ENCODE measurements around the gene ZMYM2.

Gene ZMYM2

GRCh38 chr13:20125783-20126165 is 167.2 kb downstream of the ZMYM2 start:
- no peaks in the 10 kb centered on the region for H3K79me2 ChIP-seq (ENCODE audit: insufficient read depth, low read length)
- no peaks in the 10 kb centered on the region for H3K36me3 ChIP-seq (ENCODE audit: insufficient read depth, low read length)

GRCh38 chr13:20126541-20127261 is 168.2 kb downstream of the ZMYM2 start:
- no peak overlapping the region for H3K4me2 ChIP-seq (ENCODE audit: low read length)
- TF ChIP-seq EZH2 (IDR thresholded peaks at IDR 0.05; ENCODE audit: borderline replicate concordance, low read length): no peak
- no peak for TF ChIP-seq CTCF (IDR thresholded peaks at IDR 0.05; ENCODE audit: low read length)
- no peaks in the 10 kb centered on the region for H3K9me2 ChIP-seq (ENCODE audit: low read depth, low read length)
- H3F3A ChIP-seq (ENCODE audit: insufficient read depth, low read length): no peaks in the 10 kb centered on the region
- no peak overlapping the region for H3K9ac ChIP-seq (ENCODE audit: low read length)
- no peaks in the 10 kb centered on the region for H3K36me3 ChIP-seq (ENCODE audit: insufficient read depth, low read length)
- H3K27ac ChIP-seq (ENCODE audit: low read depth, low read length, poor library complexity, severe bottlenecking): no peak overlapping the region
- H3K9me3 ChIP-seq (ENCODE audit: low read length): no peaks in the 10 kb centered on the region
- H3K27me3 ChIP-seq (ENCODE audit: insufficient read depth, low read length): peaks cover 6% of the 10 kb centered on the region; the same call in 1 of the 2 replicates
- no peak overlapping the region for H3K4me3 ChIP-seq (ENCODE audit: low read depth, low read length, poor library complexity, severe bottlenecking)
- no peak overlapping the region for H2AFZ ChIP-seq (ENCODE audit: low read length)
- H3K79me2 ChIP-seq (ENCODE audit: insufficient read depth, low read length): no peaks in the 10 kb centered on the region
- no peaks in the 10 kb centered on the region for H4K20me1 ChIP-seq (ENCODE audit: insufficient read depth, low read length)
- H3K4me1 ChIP-seq (ENCODE audit: insufficient read depth, low read length, severe bottlenecking): peaks cover 14% of the 10 kb centered on the region

More at GRCh38 chr13:20125783-20126165, 167.2 kb downstream of the ZMYM2 start:
- no peak overlapping the region for H3K9ac ChIP-seq (ENCODE audit: low read length)
- no peak overlapping the region for H3K27ac ChIP-seq (ENCODE audit: low read depth, low read length, poor library complexity, severe bottlenecking)
- H3K9me3 ChIP-seq (ENCODE audit: low read length): no peaks in the 10 kb centered on the region
- TF ChIP-seq EZH2 (IDR thresholded peaks at IDR 0.05; ENCODE audit: borderline replicate concordance, low read length) (no peak), CTCF (IDR thresholded peaks at IDR 0.05; ENCODE audit: low read length) (no peak)
- no peak overlapping the region for H2AFZ ChIP-seq (ENCODE audit: low read length)
- H3K4me1 ChIP-seq (ENCODE audit: insufficient read depth, low read length, severe bottlenecking): peaks cover 19% of the 10 kb centered on the region
- no peak overlapping the region for H3K4me2 ChIP-seq (ENCODE audit: low read length)
- no peaks in the 10 kb centered on the region for H4K20me1 ChIP-seq (ENCODE audit: insufficient read depth, low read length)
- no peak overlapping the region for H3K4me3 ChIP-seq (ENCODE audit: low read depth, low read length, poor library complexity, severe bottlenecking)
- peaks cover 9% of the 10 kb centered on the region; the same call in 1 of the 2 replicates for H3K27me3 ChIP-seq (ENCODE audit: insufficient read depth, low read length)
- H3F3A ChIP-seq (ENCODE audit: insufficient read depth, low read length): no peaks in the 10 kb centered on the region
- H3K9me2 ChIP-seq (ENCODE audit: low read depth, low read length): no peaks in the 10 kb centered on the region

GRCh38 chr13:20127262-20127561 is 168.7 kb downstream of the ZMYM2 start:
- TF ChIP-seq CTCF (IDR thresholded peaks at IDR 0.05; ENCODE audit: low read length) (no peak), EZH2 (IDR thresholded peaks at IDR 0.05; ENCODE audit: borderline replicate concordance, low read length) (no peak)
- Histone ChIP-seq H3K27ac (ENCODE audit: low read depth, low read length, poor library complexity, severe bottlenecking) (no peak overlapping the region), H3K27me3 (ENCODE audit: insufficient read depth, low read length) (peaks cover 5% of the 10 kb centered on the region; the same call in 1 of the 2 replicates), H3K4me1 (ENCODE audit: insufficient read depth, low read length, severe bottlenecking) (peaks cover 14% of the 10 kb centered on the region), H2AFZ (ENCODE audit: low read length) (no peak overlapping the region), H4K20me1 (ENCODE audit: insufficient read depth, low read length) (no peaks in the 10 kb centered on the region), H3F3A (ENCODE audit: insufficient read depth, low read length) (no peaks in the 10 kb centered on the region), H3K9ac (ENCODE audit: low read length) (peak overlapping the region; percentile 9; the same call in 1 of the 2 replicates), H3K79me2 (ENCODE audit: insufficient read depth, low read length) (no peaks in the 10 kb centered on the region), H3K36me3 (ENCODE audit: insufficient read depth, low read length) (no peaks in the 10 kb centered on the region), H3K4me2 (ENCODE audit: low read length) (peak overlapping the region; percentile 69), H3K4me3 (ENCODE audit: low read depth, low read length, poor library complexity, severe bottlenecking) (peak overlapping the region; percentile 57), H3K9me2 (ENCODE audit: low read depth, low read length) (no peaks in the 10 kb centered on the region), H3K9me3 (ENCODE audit: low read length) (no peaks in the 10 kb centered on the region)

All from OCI-LY1 (cell line).